Panc1 (cell line): ENCODE results near the gene NFIC. TPM values are rescaled to one million over a fixed set of nuclear protein-coding genes. Genes with fewer than 3 reads are reported as not detected.
A peak's percentile ranks its signal among the peaks of the same experiment; 100 is the strongest.

Experiments used
- ATAC-seq: fragments of 200-7000 bp; cut with Tn5 transposase; 2 replicates; pipeline ENCODE4 v1.9.1; 2020; ENCODE audit warnings: mild to moderate bottlenecking, moderate library complexity
- BruUV-seq: library from RNA; stranded (reverse); fragments of 400-500 nt; replicated peaks from 2 replicates; lab custom pipeline; 2021; lab: Mats Ljungman, UMichigan
- CTCF ChIA-PET: fragments of 300-600 bp; sonication (Branson Sonifier 250); formaldehyde crosslinking; loops from one replicate; lab custom pipeline; 2022; ENCODE audit warnings: antibody characterized with exemption; lab: Charles Lee
- POLR2A ChIA-PET: fragments of 300-600 bp; sonication (Branson Sonifier 250); formaldehyde crosslinking; loops from one replicate; lab custom pipeline; 2022; ENCODE audit warnings: antibody characterized with exemption; lab: Charles Lee
- DNase-seq: peaks from one replicate; pipeline ENCODE4 v3.0.0-alpha.2; 2010; ENCODE audit warnings: low read depth, low spot score
- H3K27ac ChIP-seq: 2 replicates; pipeline ENCODE4 v1.5.1; 2011; ENCODE audit warnings: mild to moderate bottlenecking, low read length, inconsistent platforms
- H3K27me3 ChIP-seq: fragments of 200-500 bp; sonication (Bioruptor generic); 2 replicates; pipeline ENCODE4 v1.6.0; 2014; ENCODE audit warnings: low read length, inconsistent platforms; ENCODE audit not compliant: control insufficient read depth, insufficient read depth
- H3K36me3 ChIP-seq: fragments of 200-500 bp; sonication (Bioruptor generic); 2 replicates; pipeline ENCODE4 v1.5.1; 2014; ENCODE audit warnings: inconsistent platforms, mild to moderate bottlenecking, low read length, moderate library complexity; ENCODE audit not compliant: control insufficient read depth, insufficient read depth
- H3K4me1 ChIP-seq: 2 replicates; pipeline ENCODE4 v1.5.1; 2011; ENCODE audit warnings: inconsistent platforms, mild to moderate bottlenecking, low read length, moderate library complexity; ENCODE audit not compliant: control insufficient read depth, insufficient read depth
- H3K4me3 ChIP-seq, 2 experiments: 2 replicates each; pipeline ENCODE4 v1.5.1; 2011 to 2012; ENCODE audit warnings: low read depth in 2 of 2, low read length in 2 of 2, mild to moderate bottlenecking in 2 of 2, inconsistent platforms in 1 of 2, moderate library complexity in 1 of 2
- H3K9me3 ChIP-seq: fragments of 200-500 bp; sonication (Bioruptor generic); 2 replicates; pipeline ENCODE4 v1.5.1; 2014; ENCODE audit warnings: low read depth, mild to moderate bottlenecking, inconsistent platforms, low read length, moderate library complexity; ENCODE audit not compliant: control insufficient read depth, insufficient read depth
- POLR2AphosphoS5 ChIP-seq: IDR thresholded peaks from 2 replicates; pipeline ENCODE4 v1.6.1; 2012; ENCODE audit warnings: mild to moderate bottlenecking, low read depth, low read length, moderate library complexity
- SIN3A ChIP-seq: IDR thresholded peaks from 2 replicates; pipeline ENCODE4 v1.6.1; 2012; ENCODE audit warnings: low read depth, mild to moderate bottlenecking, low read length, moderate library complexity, borderline replicate concordance; ENCODE audit not compliant: insufficient read depth
- TCF7L2 ChIP-seq: IDR thresholded peaks from 2 replicates; pipeline ENCODE4 v1.6.1; 2011; ENCODE audit warnings: mild to moderate bottlenecking, low read depth, low read length, inconsistent platforms
- in situ Hi-C: cut with HindIII; loops from 2 replicates; pipeline ENCODE4 v1.10.0; 2016; ENCODE audit warnings: low sequenced_read_pairs, low pct_unique_long_range_greater_than_20kb
- intact Hi-C: fragments of 100-400 bp; cut with micrococcal nuclease; formaldehyde crosslinking; loops from one replicate; pipeline ENCODE4 v1.10.0; 2022; ENCODE audit not compliant: unreplicated experiment
- total RNA-seq: library from RNA; stranded (reverse); gene quantifications from one replicate; pipeline ENCODE4 v1.2.1, GENCODE V29; 2021; ENCODE audit not compliant: unreplicated experiment
- TF ChIP-seq, protein P1 (sequence below): fragments of 450-650 bp; IDR thresholded peaks from 2 replicates; pipeline ENCODE4 v1.5.1; 2017; ENCODE audit warnings: mild to moderate bottlenecking
- TF ChIP-seq, protein P2 (sequence below), 2 experiments: IDR thresholded peaks; 2 replicates each; pipeline ENCODE4 v1.6.1; 2011 to 2012; ENCODE audit warnings: low read depth in 2 of 2, control low read depth in 1 of 2, low read length in 1 of 2, mild to moderate bottlenecking in 1 of 2, moderate library complexity in 1 of 2; ENCODE audit not compliant: insufficient read depth in 1 of 2

The NFIC gene
- total RNA-seq, 1 experiment from 2014 or later: 120 TPM

DNA sequence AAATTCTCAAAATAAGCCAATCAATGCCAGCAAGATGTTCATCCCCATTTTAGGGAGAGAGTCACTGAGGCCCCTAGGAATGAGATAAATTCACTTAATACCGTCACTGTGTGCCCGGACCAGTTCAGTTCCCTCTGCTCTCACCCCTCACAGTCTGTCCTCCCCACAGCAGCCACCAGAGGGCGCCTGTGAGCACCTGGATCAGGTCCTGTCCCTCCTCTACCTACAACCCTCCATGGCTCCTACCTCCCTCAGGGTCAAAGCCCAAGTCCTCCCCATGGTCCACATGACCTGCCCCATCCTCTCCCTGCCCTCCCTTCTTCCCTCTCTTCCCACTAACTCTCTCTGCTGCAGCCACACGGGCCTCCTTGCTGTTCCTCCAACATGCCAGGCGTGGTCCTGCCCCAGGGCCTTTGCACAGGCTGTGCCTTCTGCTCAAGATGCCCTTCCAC, 42.0 kb upstream of the NFIC start:
- ATAC-seq (peak; percentile 73), DNase-seq (peak; percentile 39)
- TF ChIP-seq, protein P1, sequence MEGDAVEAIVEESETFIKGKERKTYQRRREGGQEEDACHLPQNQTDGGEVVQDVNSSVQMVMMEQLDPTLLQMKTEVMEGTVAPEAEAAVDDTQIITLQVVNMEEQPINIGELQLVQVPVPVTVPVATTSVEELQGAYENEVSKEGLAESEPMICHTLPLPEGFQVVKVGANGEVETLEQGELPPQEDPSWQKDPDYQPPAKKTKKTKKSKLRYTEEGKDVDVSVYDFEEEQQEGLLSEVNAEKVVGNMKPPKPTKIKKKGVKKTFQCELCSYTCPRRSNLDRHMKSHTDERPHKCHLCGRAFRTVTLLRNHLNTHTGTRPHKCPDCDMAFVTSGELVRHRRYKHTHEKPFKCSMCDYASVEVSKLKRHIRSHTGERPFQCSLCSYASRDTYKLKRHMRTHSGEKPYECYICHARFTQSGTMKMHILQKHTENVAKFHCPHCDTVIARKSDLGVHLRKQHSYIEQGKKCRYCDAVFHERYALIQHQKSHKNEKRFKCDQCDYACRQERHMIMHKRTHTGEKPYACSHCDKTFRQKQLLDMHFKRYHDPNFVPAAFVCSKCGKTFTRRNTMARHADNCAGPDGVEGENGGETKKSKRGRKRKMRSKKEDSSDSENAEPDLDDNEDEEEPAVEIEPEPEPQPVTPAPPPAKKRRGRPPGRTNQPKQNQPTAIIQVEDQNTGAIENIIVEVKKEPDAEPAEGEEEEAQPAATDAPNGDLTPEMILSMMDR: peak; percentile 89
- TF ChIP-seq POLR2AphosphoS5 (no peak), SIN3A (no peak), TCF7L2 (no peak)
- intact Hi-C loops: no loop called here
- no TSS peak for BruUV-seq
- H3K27ac ChIP-seq: no peak overlapping the region
- H3K36me3 ChIP-seq: no peaks in the 10 kb centered on the region
- CTCF ChIA-PET: no interaction called here
- peaks cover 3% of the 10 kb centered on the region; the same call in 1 of the 2 replicates for H3K27me3 ChIP-seq
- in situ Hi-C loops: no loop called here
- no peaks in the 10 kb centered on the region for H3K9me3 ChIP-seq
- H3K4me1 ChIP-seq: no peaks in the 10 kb centered on the region
- H3K4me3 ChIP-seq: no peak overlapping the region
- POLR2A ChIA-PET: no interaction called here

DNA sequence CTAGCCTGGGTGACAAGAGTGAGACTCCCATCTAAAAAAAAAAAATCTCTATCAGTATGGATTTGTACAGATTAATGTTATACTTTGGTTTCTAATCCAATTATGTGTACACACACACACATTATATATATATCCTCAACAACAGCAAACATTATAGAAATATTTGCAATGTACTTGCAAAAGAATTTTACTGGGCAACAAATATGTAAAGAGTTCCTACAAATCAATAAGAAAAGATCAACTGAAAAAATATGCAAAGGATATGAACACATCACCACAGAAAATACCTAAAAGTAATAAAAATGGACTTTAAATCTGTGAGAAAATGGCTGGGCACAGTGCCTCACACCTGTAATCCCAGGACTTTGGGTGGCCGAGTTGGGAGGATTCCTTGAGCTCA, 40.9 kb upstream of the NFIC start:
- Histone ChIP-seq H3K27me3 (peaks cover 3% of the 10 kb centered on the region; the same call in 1 of the 2 replicates), H3K36me3 (no peaks in the 10 kb centered on the region), H3K4me1 (no peaks in the 10 kb centered on the region), H3K4me3 (no peak overlapping the region), H3K9me3 (no peaks in the 10 kb centered on the region), H3K27ac (no peak overlapping the region)
- TF ChIP-seq, protein P2, sequence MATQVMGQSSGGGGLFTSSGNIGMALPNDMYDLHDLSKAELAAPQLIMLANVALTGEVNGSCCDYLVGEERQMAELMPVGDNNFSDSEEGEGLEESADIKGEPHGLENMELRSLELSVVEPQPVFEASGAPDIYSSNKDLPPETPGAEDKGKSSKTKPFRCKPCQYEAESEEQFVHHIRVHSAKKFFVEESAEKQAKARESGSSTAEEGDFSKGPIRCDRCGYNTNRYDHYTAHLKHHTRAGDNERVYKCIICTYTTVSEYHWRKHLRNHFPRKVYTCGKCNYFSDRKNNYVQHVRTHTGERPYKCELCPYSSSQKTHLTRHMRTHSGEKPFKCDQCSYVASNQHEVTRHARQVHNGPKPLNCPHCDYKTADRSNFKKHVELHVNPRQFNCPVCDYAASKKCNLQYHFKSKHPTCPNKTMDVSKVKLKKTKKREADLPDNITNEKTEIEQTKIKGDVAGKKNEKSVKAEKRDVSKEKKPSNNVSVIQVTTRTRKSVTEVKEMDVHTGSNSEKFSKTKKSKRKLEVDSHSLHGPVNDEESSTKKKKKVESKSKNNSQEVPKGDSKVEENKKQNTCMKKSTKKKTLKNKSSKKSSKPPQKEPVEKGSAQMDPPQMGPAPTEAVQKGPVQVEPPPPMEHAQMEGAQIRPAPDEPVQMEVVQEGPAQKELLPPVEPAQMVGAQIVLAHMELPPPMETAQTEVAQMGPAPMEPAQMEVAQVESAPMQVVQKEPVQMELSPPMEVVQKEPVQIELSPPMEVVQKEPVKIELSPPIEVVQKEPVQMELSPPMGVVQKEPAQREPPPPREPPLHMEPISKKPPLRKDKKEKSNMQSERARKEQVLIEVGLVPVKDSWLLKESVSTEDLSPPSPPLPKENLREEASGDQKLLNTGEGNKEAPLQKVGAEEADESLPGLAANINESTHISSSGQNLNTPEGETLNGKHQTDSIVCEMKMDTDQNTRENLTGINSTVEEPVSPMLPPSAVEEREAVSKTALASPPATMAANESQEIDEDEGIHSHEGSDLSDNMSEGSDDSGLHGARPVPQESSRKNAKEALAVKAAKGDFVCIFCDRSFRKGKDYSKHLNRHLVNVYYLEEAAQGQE (IDR thresholded peaks at IDR 0.05; ENCODE audit: insufficient read depth in 1 of 2, low read depth in 2 of 2, low read length in 1 of 2): no peak
- TF ChIP-seq, protein P1: no peak
- TF ChIP-seq TCF7L2 (no peak), SIN3A (no peak), POLR2AphosphoS5 (no peak)
- CTCF ChIA-PET: no interaction called here
- intact Hi-C loops: no loop called here
- in situ Hi-C loops: no loop called here
- no peak for DNase-seq
- POLR2A ChIA-PET: no interaction called here
- no peak for ATAC-seq
- no TSS peak for BruUV-seq
